Testis (tissue), 3 donors: ENCODE data around the gene RUVBL2. TPM values are rescaled to one million over a fixed set of nuclear protein-coding genes. Genes with fewer than 3 reads are reported as not detected.
A peak's percentile ranks its signal among the peaks of the same experiment; 100 is the strongest.
"Not testable (repeated sequence)": the region's sequence is repeated elsewhere in the genome, so short reads cannot be mapped to it uniquely, and the experiment has no call there.

Source experiments
- DNase-seq: peaks from one replicate; pipeline ENCODE4 v3.0.0-alpha.2; 2019
- H3K27ac ChIP-seq, 2 donors: fragments of 200-600 bp; sonication (generic); one replicate each; pipeline ENCODE4 v1.5.1; 2019
- H3K27me3 ChIP-seq: fragments of 200-600 bp; sonication (generic); one replicate; pipeline ENCODE4 v1.5.1; 2019
- H3K36me3 ChIP-seq: fragments of 200-600 bp; sonication (generic); one replicate; pipeline ENCODE4 v1.5.1; 2017; ENCODE audit warnings: low read depth; ENCODE audit errors: missing control alignments
- H3K4me1 ChIP-seq: fragments of 200-600 bp; sonication (generic); one replicate; pipeline ENCODE4 v1.5.1; 2019
- H3K4me3 ChIP-seq, 2 donors: fragments of 200-600 bp; sonication (generic); one replicate each; pipeline ENCODE4 v1.5.1; 2017 to 2019
- H3K9me3 ChIP-seq: fragments of 200-600 bp; sonication (generic); one replicate; pipeline ENCODE4 v1.5.1; 2017
- POLR2A ChIP-seq: fragments of 450-650 bp; IDR thresholded peaks from one replicate; pipeline ENCODE4 v1.6.1; 2017; ENCODE audit warnings: antibody characterized with exemption, mild to moderate bottlenecking, moderate library complexity
- WGBS, 2 donors: methylation state at CpG; one replicate each; pipeline ENCODE4 v1.1.5; 2018; 5-methylcytosine and 5-hydroxymethylcytosine counted together
- intact Hi-C: fragments of 100-400 bp; cut with DNase I; formaldehyde crosslinking; loops from one replicate; pipeline ENCODE4 v1.15.1; 2023; ENCODE audit warnings: low total_unique reads
- polyA plus RNA-seq: library from polyadenylated mRNA; stranded (reverse); fragments of 350-450 nt; fragmentation: Illumina TruSeq; extraction: RNeasy Lipid Tissue Mini Kit (QIAGEN cat#74804); gene quantifications from one replicate; pipeline ENCODE4 v1.2.3, GENCODE V29; 2014; ENCODE audit warnings: low read depth, low replicate concordance; ENCODE audit not compliant: insufficient read depth
- total RNA-seq, 2 donors: library from RNA; depleted of rRNA; stranded (reverse); fragments of >200 nt; gene quantifications; one replicate each; pipeline ENCODE4 v1.2.3, GENCODE V29; 2016
- TF ChIP-seq, protein P1 (sequence below), 3 experiments: fragments of 450-650 bp in 2 of 3; fragments of 200-600 bp in 1 of 3; sonication (generic) in 1 of 3; IDR thresholded peaks; one replicate each; pipeline ENCODE4 v1.5.1; 2016 to 2019; ENCODE audit warnings: antibody characterized with exemption in 3 of 3, mild to moderate bottlenecking in 2 of 3, moderate library complexity in 1 of 3

The RUVBL2 gene
- total and polyA plus RNA-seq, 3 donors from 2014 or later, result 299 to 528 (median 395) TPM

DNA sequence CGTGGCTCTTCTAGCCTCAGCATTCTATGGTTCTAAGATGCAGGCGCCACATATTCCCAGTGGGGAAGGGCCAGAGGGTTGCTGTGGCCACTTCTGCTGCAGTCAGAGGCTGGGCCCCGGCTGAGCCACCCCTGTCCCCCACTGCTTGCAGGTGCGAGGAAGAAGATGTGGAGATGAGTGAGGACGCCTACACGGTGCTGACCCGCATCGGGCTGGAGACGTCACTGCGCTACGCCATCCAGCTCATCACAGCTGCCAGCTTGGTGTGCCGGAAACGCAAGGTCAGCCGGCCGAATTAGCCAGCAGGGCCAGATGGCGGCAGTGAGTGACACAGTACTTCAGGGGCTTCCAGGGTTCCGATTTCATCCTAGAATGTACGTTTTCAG, 21.2 kb downstream of the RUVBL2 start:
- intact Hi-C loops, result no loop called here
- peaks cover 16% of the 10 kb centered on the region for H3K4me1 ChIP-seq
- no peaks in the 10 kb centered on the region for H3K36me3 ChIP-seq
- no peaks in the 10 kb centered on the region for H3K27me3 ChIP-seq
- WGBS, 2 donors, result 96% methylated on average over 18 of the region's 18 CpGs; no CpG with 5 or more reads in 1 of the 2 donors
- DNase-seq, result no peak
- no peak overlapping the region for H3K27ac ChIP-seq
- no peaks in the 10 kb centered on the region for H3K9me3 ChIP-seq
- no peak overlapping the region for H3K4me3 ChIP-seq
- no peak for TF ChIP-seq POLR2A
- TF ChIP-seq, protein P1, sequence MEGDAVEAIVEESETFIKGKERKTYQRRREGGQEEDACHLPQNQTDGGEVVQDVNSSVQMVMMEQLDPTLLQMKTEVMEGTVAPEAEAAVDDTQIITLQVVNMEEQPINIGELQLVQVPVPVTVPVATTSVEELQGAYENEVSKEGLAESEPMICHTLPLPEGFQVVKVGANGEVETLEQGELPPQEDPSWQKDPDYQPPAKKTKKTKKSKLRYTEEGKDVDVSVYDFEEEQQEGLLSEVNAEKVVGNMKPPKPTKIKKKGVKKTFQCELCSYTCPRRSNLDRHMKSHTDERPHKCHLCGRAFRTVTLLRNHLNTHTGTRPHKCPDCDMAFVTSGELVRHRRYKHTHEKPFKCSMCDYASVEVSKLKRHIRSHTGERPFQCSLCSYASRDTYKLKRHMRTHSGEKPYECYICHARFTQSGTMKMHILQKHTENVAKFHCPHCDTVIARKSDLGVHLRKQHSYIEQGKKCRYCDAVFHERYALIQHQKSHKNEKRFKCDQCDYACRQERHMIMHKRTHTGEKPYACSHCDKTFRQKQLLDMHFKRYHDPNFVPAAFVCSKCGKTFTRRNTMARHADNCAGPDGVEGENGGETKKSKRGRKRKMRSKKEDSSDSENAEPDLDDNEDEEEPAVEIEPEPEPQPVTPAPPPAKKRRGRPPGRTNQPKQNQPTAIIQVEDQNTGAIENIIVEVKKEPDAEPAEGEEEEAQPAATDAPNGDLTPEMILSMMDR (IDR thresholded peaks at IDR 0.05), result no peak

DNA sequence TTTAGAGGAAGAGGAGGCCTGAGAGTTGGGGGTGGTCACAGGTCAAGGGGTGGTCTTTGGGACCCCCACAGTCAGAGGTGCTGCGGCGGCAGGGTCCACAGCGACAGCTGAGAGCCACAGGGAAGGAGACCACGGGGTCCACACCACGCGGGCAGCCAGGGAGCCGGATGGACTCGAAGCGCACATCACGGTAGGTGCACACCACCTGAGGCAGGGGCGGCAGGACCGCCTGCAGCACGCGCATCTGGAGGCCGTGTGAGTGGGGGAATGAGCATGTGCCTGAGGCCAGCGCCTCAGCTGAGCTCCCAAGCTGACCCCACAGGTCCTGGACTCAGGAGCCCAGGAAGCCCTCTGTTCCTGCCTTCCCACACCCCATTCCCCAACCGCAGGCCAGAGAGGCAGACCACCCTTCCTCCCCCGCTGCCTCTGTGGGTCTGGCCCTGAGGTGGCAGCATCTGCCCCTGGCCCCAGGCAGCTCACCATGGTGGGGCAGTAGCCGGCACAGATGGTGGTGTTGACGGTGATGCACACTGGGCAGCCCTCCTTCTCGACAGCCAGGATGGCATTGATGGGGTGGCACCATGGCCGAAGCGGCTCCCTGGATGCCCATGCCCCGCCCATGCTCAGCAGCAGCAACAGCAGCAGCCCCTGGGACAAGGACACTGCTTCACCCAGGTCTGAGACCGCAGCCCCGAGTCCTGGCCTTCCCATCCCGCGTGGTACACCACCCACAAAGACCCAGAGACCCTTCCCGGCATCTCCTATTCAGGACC, 22.6 kb downstream of the RUVBL2 start:
- Histone ChIP-seq H3K27ac (no peak overlapping the region), H3K36me3 (no peaks in the 10 kb centered on the region), H3K4me1 (peaks cover 16% of the 10 kb centered on the region), H3K9me3 (no peaks in the 10 kb centered on the region), H3K4me3 (no peak overlapping the region), H3K27me3 (no peaks in the 10 kb centered on the region)
- DNase-seq, result no peak
- intact Hi-C loops, result no loop called here
- WGBS, 2 donors, result 90 to 93% methylated on average over 9 to 29 of the region's 29 CpGs
- no peak for TF ChIP-seq POLR2A
- TF ChIP-seq, protein P1 (IDR thresholded peaks at IDR 0.05), result no peak

DNA sequence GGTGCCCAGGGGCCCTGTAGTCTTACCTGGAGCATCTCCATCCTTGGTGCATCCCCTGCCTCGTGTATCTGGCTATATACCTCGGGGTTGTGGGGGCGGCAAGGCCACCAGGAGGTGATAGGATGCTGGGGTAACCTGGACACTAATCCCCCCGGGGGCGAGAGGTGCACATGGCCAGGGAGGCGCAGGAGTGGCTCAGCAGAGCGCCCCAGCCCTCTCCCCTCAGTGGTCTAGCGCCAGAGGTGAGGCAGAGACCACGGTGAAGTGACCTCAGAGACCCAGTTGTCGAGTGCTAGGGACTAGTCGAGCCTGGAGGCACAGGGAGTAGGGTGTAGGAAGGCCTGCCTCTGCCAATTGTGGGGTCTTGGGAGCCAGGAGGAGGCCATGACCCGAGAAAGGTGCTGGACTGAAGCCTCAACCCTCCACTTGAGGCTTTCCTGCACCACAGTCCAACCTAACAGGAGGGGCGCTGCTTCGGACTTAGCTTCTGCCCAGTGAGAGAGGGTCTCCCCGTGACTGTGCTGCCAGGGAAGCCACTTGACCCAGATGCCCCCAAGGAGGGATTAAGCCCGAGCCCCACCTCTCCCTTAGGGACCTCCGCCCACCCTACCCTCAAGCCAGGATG, 23.5 kb downstream of the RUVBL2 start, which contains the start of gene LHB:
TSS of gene LHB (minus strand) at position 51 of the 625 bp plus-strand sequence. CDS start at position 41, 10 bp downstream.
- no peak within 1 kb of the TSS for H3K27ac ChIP-seq
- WGBS, 2 donors, result 63 to 65% methylated on average over 15 to 17 of the region's 17 CpGs
- TF ChIP-seq POLR2A, result no peak
- H3K9me3 ChIP-seq, result no peaks in the 10 kb centered on the region
- intact Hi-C loops, result no loop called here
- peak within 1 kb of the TSS; percentile 31 to 59 for H3K4me3 ChIP-seq
- peaks cover 16% of the 10 kb centered on the region for H3K4me1 ChIP-seq
- H3K36me3 ChIP-seq, result no peaks in the 10 kb centered on the region
- no peak for DNase-seq
- no peaks in the 10 kb centered on the region for H3K27me3 ChIP-seq

DNA sequence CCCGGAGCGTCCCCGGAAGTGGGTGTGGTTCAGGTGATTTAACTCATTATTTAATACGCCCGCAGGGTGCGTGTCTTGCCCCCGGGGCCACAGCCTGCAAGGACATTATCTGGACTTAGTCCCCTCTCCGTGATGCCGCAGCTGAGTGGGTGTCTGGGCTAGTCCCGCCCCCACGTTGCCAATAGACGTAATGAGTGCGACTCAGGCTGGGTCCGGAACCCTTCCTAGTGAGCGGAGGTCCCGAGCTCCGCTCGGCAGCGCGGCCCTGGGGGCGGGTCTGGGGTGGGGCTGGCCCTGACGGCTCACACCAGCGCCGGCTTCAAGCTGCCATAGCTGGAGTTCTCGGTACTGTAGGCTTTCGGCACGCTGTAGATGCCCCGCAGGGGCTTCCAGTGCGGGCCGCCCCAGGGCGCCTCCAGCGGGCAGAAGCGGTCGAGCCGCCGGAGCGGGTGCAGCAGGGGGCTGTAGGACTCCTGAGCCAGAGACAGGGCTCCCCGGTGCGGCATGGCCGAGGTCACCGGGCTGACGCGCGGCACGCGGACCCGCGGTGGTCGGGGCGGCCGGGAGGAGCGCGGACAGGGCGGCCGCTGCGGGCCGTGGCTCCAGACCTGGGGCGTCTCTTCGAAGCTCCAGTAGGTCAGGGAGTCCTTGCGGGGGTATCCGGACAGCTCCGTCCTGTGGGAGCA, 24.1 kb downstream of the RUVBL2 start:
- no peak overlapping the region for H3K27ac ChIP-seq
- peak; percentile 30 for DNase-seq
- no peaks in the 10 kb centered on the region for H3K27me3 ChIP-seq
- H3K4me3 ChIP-seq, result peak overlapping the region; percentile 31 to 59
- H3K36me3 ChIP-seq, result no peaks in the 10 kb centered on the region
- intact Hi-C loops, result no loop called here
- H3K9me3 ChIP-seq, result no peaks in the 10 kb centered on the region
- peaks cover 16% of the 10 kb centered on the region for H3K4me1 ChIP-seq
- no peak for TF ChIP-seq POLR2A
- TF ChIP-seq, protein P1 (IDR thresholded peaks at IDR 0.05), result peak; percentile 5 to 32 (median 8)
- WGBS, 2 donors, result 2 to 3% methylated on average over 8 to 62 of the region's 62 CpGs

DNA sequence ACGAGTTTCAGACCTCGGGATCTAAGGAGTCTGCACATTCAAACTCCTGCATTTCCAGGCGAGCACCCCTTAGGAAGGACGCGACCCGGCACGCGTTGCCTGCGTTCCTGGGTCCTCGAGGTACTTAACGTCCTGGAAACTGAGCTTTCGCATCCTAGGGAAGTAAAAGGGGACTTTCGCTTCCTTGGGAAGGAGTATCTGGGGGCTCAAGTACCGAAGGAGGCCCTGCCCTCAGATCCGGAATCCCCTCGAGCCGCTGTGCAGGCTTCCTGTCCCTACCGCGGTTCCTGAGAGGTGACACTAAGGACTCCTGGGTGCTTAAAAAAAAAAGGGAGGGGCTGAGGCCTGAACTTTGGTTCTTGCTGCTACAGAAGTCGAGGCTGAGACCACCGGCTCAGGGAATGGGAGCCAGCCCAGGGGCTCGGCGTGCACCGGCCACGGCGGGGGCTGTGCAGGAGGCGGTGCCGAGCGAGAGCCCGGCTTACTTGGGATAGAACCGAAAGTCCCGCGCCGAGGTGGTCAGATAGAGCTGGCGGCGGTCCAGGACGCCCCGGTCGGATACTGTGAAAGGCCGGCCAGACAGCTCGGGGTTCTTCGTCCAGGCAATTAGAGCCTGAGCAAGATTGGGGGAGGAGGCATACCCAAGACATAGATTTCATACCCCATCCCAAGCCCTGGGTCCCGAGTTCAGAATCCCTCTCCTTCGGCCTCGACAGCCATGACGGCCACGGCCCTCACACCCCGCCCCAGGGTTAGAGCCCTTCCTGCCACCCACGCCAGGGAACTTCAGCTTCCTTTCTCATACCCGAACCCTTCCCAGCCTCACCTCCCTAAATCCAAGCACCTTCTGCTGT, 24.9 kb downstream of the RUVBL2 start:
- intact Hi-C loops, H3K36me3 ChIP-seq, H3K27me3 ChIP-seq, H3K9me3 ChIP-seq, H3K27ac ChIP-seq, DNase-seq: not testable (repeated sequence)
- 4 to 5% methylated on average over 26 to 50 of the region's 50 CpGs for WGBS, 2 donors
- Histone ChIP-seq H3K4me3 (peak overlapping the region; percentile 31 to 59), H3K4me1 (peaks cover 16% of the 10 kb centered on the region)
